GM20431 (cell line): Measurements from ENCODE around the gene SDK1.

ENCODE experiments used
- in situ Hi-C: fragments of 300-500 bp; cut with MseI, MboI; formaldehyde crosslinking; loops from one replicate; pipeline ENCODE4 v1.15.0; 2020; ENCODE audit warnings: low sequenced_read_pairs; ENCODE audit not compliant: unreplicated experiment

The SDK1 gene

DNA sequence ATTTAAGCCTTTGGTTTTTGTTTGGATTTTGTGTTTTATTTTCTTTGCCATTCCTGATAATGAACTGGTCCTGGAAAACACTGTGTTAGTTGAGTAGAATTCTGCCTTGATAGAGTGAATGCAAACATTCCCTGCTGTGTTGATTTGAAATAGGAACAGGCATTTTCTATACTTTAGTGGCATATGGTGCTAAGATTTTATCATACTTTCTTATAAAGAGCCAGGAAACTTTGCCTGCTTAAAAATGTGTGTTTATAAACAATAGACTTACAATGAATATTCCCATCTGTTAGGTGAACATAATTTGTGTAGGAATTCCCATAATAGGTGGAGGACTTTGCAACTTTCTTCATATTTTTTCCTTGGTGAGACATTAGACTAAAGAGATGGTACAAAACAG is 333.3 kb downstream of the SDK1 start:
- in situ Hi-C loops, result no loop called here

GRCh38 chr7:3636131-3636860 is 335.2 kb downstream of the SDK1 start:
- in situ Hi-C loops, result no loop called here

- in situ Hi-C loops, result no loop called here
Measured at GRCh38 chr7:3639253-3639652, 338.2 kb downstream of the SDK1 start.

DNA sequence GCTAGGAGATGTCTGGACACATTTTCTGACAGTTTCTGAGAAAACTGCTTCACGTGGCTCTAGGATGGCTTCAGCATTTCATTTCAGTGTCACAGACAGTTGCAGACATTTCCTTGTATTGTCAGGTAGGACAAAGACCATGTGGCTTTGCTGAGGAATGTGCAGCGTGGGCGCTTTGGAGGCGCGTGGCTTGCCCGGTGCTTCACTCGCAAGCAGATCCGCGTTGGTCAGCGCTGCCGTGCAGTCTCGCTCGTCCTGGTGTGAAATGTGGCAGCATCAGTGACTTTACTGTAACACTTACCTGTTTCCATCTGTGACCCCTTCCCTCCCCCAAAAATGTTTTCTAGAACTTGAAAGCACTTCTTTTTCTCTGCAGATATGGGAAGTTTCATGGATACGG is 340.5 kb downstream of the SDK1 start:
- in situ Hi-C loops, result no loop called here

- in situ Hi-C loops, result no loop called here
Measured at GRCh38 chr7:3643091-3643490, 342.0 kb downstream of the SDK1 start.

DNA sequence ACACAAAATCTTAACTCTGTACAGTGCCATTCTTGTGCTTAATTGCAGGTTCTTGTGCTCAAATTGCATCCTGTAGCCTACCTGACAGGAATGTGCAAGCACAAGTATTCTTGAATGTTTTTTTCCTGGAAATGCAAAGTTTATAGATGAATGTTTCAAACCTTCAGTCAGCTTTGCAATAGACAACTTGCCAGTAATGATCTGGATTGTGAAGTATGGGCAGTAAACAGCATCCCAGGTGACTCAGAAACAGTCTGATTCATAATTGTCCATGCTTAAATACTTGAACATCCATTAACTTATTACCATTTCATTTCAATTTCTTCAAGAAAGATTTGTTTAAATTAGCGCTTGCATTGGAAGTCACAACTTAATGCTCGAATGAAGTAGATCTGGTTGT is 347.2 kb downstream of the SDK1 start:
- in situ Hi-C loops, result no loop called here

GRCh38 chr7:3649250-3649649 is 348.2 kb downstream of the SDK1 start:
- in situ Hi-C loops, result no loop called here

GRCh38 chr7:3649678-3650440 is 348.8 kb downstream of the SDK1 start:
- in situ Hi-C loops, result no loop called here

GRCh38 chr7:3650844-3651243 is 349.8 kb downstream of the SDK1 start:
- in situ Hi-C loops, result no loop called here

GRCh38 chr7:3655635-3656034 is 354.6 kb downstream of the SDK1 start:
- in situ Hi-C loops, result no loop called here

DNA sequence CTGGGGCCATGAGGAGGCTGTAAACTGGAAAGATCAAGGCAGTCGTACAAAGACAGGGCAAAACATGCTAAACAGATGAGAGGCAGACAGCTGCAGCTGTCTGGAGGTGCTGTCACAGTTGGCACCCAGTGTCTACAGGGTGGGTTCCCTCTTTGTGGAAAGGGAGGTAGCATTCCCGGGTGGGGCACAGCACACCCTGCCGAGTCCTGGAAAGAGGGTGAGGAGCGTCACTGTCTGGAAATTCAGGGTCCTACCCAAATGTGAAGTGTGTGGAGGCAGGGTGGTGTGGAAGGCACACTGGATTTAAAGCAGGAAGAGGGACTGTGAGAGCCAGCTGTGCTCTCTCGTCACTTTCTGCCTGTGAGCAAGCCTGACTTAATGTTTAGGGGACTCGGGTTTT is 356.2 kb downstream of the SDK1 start:
- in situ Hi-C loops, result no loop called here

DNA sequence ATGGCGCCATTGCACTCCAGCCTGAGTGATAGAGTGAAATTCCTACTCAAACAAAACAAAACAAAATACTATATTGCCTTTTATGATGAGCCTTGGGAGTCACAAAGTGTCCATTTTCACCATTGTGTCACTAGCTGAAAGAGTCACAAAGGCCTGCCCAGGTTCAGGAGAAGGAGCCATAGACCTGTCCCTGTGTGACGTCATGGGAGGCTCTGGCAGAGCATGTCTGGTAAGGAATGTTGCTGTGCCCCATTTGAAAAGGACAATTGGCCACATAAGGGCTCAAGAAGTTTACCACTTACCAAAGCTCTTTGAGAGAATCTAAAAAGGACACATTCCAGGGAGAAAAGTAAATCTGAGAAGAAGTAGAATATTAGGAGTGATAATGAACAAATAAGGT is 367.7 kb downstream of the SDK1 start:
- in situ Hi-C loops, result no loop called here

- in situ Hi-C loops, result no loop called here
Measured at GRCh38 chr7:3670898-3671297, 369.8 kb downstream of the SDK1 start.

GRCh38 chr7:3673524-3673923 is 372.5 kb downstream of the SDK1 start:
- in situ Hi-C loops, result no loop called here

DNA sequence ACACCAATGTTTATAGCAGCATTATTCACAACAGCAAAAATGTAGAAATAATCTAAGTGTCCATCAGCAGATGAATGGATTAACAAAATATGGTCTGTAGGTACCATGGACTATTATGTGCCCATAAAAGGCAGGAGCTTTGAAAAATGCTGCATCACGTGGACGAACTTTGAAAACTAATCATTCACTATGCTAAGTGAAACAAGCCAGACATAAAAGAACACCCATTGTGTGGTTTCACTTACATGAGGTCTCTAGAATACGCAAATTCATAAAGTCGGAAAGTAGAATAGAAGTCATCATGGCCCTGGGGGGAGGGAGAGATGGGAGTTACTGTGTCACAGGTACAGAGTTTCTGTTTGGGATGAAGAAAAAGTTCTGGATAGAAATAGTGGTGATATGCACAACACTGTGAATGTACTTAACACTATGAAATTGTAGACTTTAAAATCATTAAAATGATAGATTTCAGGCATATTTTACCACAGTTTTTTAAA is 377.3 kb downstream of the SDK1 start:
- in situ Hi-C loops, result no loop called here

DNA sequence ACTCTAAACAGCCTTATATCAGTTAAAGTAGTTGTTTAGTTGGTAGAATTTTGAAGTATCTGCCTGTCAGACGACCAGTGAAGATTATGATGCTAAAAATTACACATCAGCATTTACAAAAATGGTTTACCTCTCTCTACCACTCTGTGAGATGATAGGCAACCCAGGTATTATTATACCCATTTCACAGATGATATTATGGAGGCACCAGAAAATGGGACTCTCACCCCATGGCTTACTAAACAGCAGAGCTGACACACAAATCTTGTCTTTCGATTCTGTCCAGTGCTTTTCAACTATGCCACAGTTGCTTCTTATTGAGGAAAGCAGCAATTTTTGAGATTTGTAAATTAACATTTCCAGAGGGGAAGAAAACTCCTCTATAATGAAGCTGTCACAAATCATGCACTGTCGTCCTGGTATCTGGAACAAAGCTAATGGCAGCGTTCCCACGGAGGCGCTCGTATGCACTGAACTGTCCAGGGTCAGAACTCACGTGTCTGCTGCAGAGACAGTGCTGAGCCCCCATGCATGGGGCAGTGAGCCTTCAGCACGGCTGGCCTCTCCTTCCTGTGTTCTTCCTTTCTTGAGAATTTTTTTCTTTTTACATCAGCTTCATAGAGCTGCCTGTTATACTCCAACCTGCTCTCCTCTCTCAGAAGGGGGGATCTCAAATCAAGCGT is 381.1 kb downstream of the SDK1 start:
- in situ Hi-C loops, result no loop called here

GRCh38 chr7:3683546-3684539 is 382.8 kb downstream of the SDK1 start:
- in situ Hi-C loops, result no loop called here

DNA sequence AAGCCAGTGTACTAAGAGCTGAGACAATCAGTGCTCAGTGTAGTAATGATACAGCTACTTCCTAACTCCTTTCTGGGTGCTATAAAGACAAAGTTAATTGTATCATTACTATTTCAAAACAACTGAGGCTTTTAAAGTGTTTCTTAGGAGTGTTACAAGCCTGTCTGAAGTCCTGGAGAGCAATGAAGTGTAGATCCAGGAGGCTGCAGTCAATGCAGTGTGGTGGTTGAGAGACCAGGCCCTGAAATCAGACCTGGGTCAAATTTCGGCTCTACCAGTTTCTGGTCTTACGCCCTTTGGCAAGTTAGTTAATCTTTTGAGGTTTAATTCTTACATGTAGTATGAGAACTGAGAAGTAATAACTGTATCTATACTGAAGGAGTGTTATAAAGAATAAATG is 387.0 kb downstream of the SDK1 start:
- in situ Hi-C loops, result no loop called here

- in situ Hi-C loops, result no loop called here
Measured at GRCh38 chr7:3688842-3689241, 387.8 kb downstream of the SDK1 start.
